Measurements from ENCODE around the gene WDR91.

DNA sequence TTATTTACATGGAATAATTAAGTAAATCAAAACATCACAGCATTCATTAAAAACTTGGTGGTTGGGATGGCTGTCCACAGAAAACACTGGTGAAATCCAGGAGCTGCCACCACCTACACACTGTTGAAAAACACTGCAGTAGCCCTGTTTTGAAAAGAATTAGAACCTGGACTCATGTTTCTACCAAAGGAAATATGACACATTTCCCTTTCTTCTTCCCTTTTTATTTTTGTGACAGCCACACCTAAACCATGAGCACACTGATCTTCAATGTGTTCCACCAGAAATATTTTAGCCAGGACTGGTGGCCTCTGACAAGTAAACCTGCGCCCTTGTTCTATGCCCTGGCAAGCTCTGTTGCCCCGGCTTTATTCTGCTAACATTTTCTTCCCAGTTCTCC is 60.2 kb downstream of the WDR91 start:
- TF ChIP-seq YY1 (IDR thresholded peaks at IDR 0.05; ENCODE audit: insufficient read depth, insufficient read length) (no peak), ZNF274 (IDR thresholded peaks at IDR 0.05; ENCODE audit: low read depth, low read length) (no peak), SUZ12 (IDR thresholded peaks at IDR 0.05; ENCODE audit: extremely low read depth, insufficient read depth, insufficient read length) (no peak)

Measured in NT2/D1 (cell line).